Endodermal cell (in vitro differentiated cells): ENCODE measurements around the gene OBSCN. TPM values are rescaled to one million over a fixed set of nuclear protein-coding genes. Genes with fewer than 3 reads are reported as not detected.

ENCODE experiments used
- DNase-seq: peaks from one replicate; pipeline ENCODE4 v3.0.0-alpha.2; 2017
- H3K27ac ChIP-seq: 2 replicates; pipeline ENCODE4 v1.5.1; 2013; ENCODE audit warnings: mild to moderate bottlenecking, low read depth, low read length, moderate library complexity
- H3K27me3 ChIP-seq: 2 replicates; pipeline ENCODE4 v1.6.1; 2013; ENCODE audit warnings: mild to moderate bottlenecking, low read length, moderate library complexity; ENCODE audit not compliant: insufficient read depth, control insufficient read depth, poor library complexity, severe bottlenecking
- H3K36me3 ChIP-seq: 2 replicates; pipeline ENCODE4 v1.7.0; 2013; ENCODE audit warnings: mild to moderate bottlenecking, low read length, moderate library complexity; ENCODE audit not compliant: control insufficient read depth, insufficient read depth
- H3K4me1 ChIP-seq: one replicate; pipeline ENCODE4 v1.7.0; 2013; ENCODE audit warnings: low read length; ENCODE audit not compliant: control insufficient read depth, insufficient read depth
- H3K4me3 ChIP-seq: 2 replicates; pipeline ENCODE4 v1.5.1; 2013; ENCODE audit warnings: mild to moderate bottlenecking, low read length, moderate library complexity
- H3K9ac ChIP-seq: 2 replicates; pipeline ENCODE4 v1.6.1; 2013; ENCODE audit warnings: mild to moderate bottlenecking, low read length, moderate library complexity; ENCODE audit not compliant: poor library complexity, severe bottlenecking; ENCODE audit errors: extremely low read depth
- H3K9me3 ChIP-seq: 2 replicates; pipeline ENCODE4 v1.6.1; 2013; ENCODE audit warnings: mild to moderate bottlenecking, low read length, moderate library complexity; ENCODE audit not compliant: control insufficient read depth
- H3K27ac Mint-ChIP-seq: 2 replicates; pipeline ENCODE4 v1.8.0; 2020; ENCODE audit warnings: mixed read lengths
- H3K27me3 Mint-ChIP-seq: 2 replicates; pipeline ENCODE4 v1.8.0; 2021; ENCODE audit warnings: mild to moderate bottlenecking, mixed read lengths; ENCODE audit not compliant: insufficient read depth
- H3K36me3 Mint-ChIP-seq: 2 replicates; pipeline ENCODE4 v1.8.0; 2020; ENCODE audit warnings: low read depth, mixed read lengths
- H3K4me1 Mint-ChIP-seq: 2 replicates; pipeline ENCODE4 v1.8.0; 2020; ENCODE audit warnings: mixed read lengths
- H3K4me3 Mint-ChIP-seq: 2 replicates; pipeline ENCODE4 v1.8.0; 2020; ENCODE audit warnings: mild to moderate bottlenecking, moderate library complexity, mixed read lengths
- H3K9me3 Mint-ChIP-seq: 2 replicates; pipeline ENCODE4 v1.8.0; 2020; ENCODE audit warnings: mild to moderate bottlenecking, mixed read lengths
- CTCF ChIP-seq: fragments of 200-600 bp; sonication (generic); conservative IDR thresholded peaks from 2 replicates; pipeline ENCODE4 v1.5.0; 2021; ENCODE audit warnings: antibody characterized with exemption, mild to moderate bottlenecking
- WGBS, 2 experiments: methylation state at CpG; one replicate each; pipeline versions ENCODE4 v1.1.5 to v1.1.7; 2013; ENCODE audit warnings: missing lambda C conversion rate in 2 of 2, mixed read lengths in 1 of 2; ENCODE audit not compliant: insufficient coverage in 1 of 2, insufficient read length in 1 of 2; 5-methylcytosine and 5-hydroxymethylcytosine counted together
- total RNA-seq, 2 donors: library from RNA; stranded (reverse); fragmentation: NEBNext Ultra II Directional in 1 of 2; extraction: Animal tissue kit (Norgen Biotek cat#: 25700) in 1 of 2; gene quantifications; 2 replicates in 1 of 2; 3 replicates in 1 of 2; pipeline ENCODE4 v1.2.1, GENCODE V29; 2021

OBSCN gene
- total RNA-seq, 2 donors from 2014 or later, result 53.7 to 68.9 TPM

- H3K4me1 ChIP-seq, result peaks cover 11% of the 10 kb centered on the region
- peaks cover 1% of the 10 kb centered on the region for H3K27me3 ChIP-seq
- no peak for DNase-seq
- H3K9ac ChIP-seq, result peak overlapping the region; percentile 45
- no peaks in the 10 kb centered on the region for H3K9me3 ChIP-seq
- H3K36me3 ChIP-seq, result peaks cover 15% of the 10 kb centered on the region
- TF ChIP-seq CTCF, result no peak
- no peak overlapping the region for H3K27ac ChIP-seq
- peak overlapping the region; percentile 74 for H3K4me3 ChIP-seq
- peaks cover 18% of the 10 kb centered on the region for H3K36me3 Mint-ChIP-seq
- H3K27me3 Mint-ChIP-seq, result peaks cover 58% of the 10 kb centered on the region
- 30 to 35% methylated on average over 22 to 23 of the region's 23 CpGs for WGBS, 2 experiments
- H3K9me3 Mint-ChIP-seq, result peaks cover 8% of the 10 kb centered on the region
- peak overlapping the region; percentile 30 for H3K27ac Mint-ChIP-seq
- H3K4me1 Mint-ChIP-seq, result peaks cover 37% of the 10 kb centered on the region
- peak overlapping the region; percentile 72 for H3K4me3 Mint-ChIP-seq
These were observed 208.0 kb downstream of the OBSCN start for GRCh38 chr1:228415853-228416216.

DNA sequence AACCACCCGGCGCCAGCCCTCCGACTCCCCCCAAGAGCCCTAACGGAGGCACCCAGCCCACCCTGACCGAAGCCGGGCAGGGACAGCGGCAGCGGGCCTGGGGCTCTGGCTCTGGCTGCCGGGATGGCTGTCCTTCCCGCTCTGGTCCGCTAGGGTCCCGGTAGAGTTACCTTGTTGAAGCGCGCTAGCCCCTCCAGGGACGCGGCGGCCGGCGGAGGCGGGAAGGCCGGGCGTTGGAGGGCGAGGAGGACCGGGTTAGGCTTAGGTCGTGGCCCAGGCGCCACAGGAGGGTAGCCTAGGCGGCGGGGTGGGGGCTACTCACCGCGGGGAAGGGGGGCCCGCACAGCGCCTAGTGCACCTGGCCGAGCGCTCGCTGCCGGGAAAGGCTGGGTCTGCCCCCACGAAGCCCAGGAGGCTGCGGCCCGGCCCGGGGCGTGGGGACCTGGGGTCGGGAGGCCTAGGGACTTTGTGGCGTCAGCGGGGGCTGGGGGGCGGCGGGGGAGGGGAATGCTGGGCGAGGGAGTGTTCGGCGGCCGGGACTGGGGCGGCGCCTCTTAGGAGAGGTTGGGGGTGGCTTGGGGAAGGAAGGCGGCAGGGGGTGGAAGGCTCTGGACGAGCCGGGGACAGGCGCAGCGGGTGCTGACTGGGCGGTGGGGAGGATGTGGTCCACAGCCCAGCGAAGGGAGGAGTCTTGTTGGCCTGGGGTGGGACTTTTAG, 208.5 kb downstream of the OBSCN start, which contains the start of gene TRIM17:
Gene TRIM17 (minus strand): TSS at position 645 of the 717 bp plus-strand sequence. CDS start 1,789 bp downstream, outside the sequence.
- H3K27ac Mint-ChIP-seq, result peak within 1 kb of the TSS; percentile 30

GRCh38 chr1:228417061-228417460, 209.2 kb downstream of the OBSCN start:
- Mint-ChIP-seq H3K36me3 (peaks cover 15% of the 10 kb centered on the region), H3K27ac (no peak overlapping the region), H3K9me3 (peaks cover 18% of the 10 kb centered on the region), H3K27me3 (peaks cover 70% of the 10 kb centered on the region), H3K4me3 (peak overlapping the region; percentile 72), H3K4me1 (peaks cover 37% of the 10 kb centered on the region)
- Histone ChIP-seq H3K27me3 (peaks cover 14% of the 10 kb centered on the region), H3K4me3 (no peak overlapping the region), H3K9me3 (no peaks in the 10 kb centered on the region), H3K27ac (no peak overlapping the region), H3K36me3 (peaks cover 3% of the 10 kb centered on the region), H3K4me1 (peaks cover 11% of the 10 kb centered on the region), H3K9ac (no peak overlapping the region)
- WGBS, 2 experiments, result 69 to 94% methylated on average over 5 to 12 of the region's 12 CpGs
- no peak for TF ChIP-seq CTCF
- DNase-seq, result peak; percentile 61

More for the DNA sequence above, 208.5 kb downstream of the OBSCN start, which contains the start of gene TRIM17:
- H3K27ac ChIP-seq, result no peak within 1 kb of the TSS
- peak; percentile 76 for TF ChIP-seq CTCF
- peak within 1 kb of the TSS; percentile 45 for H3K9ac ChIP-seq
- Mint-ChIP-seq H3K4me1 (peaks cover 37% of the 10 kb centered on the region), H3K9me3 (peaks cover 13% of the 10 kb centered on the region), H3K36me3 (peaks cover 16% of the 10 kb centered on the region), H3K4me3 (peak within 1 kb of the TSS; percentile 72), H3K27me3 (peaks cover 63% of the 10 kb centered on the region)
- peak; percentile 94 for DNase-seq
- 0 to 2% methylated on average over 6 to 59 of the region's 59 CpGs for WGBS, 2 experiments
- peaks cover 11% of the 10 kb centered on the region for H3K4me1 ChIP-seq
- H3K36me3 ChIP-seq, result peaks cover 10% of the 10 kb centered on the region
- H3K9me3 ChIP-seq, result no peaks in the 10 kb centered on the region
- H3K27me3 ChIP-seq, result peaks cover 7% of the 10 kb centered on the region
- peak within 1 kb of the TSS; percentile 74 for H3K4me3 ChIP-seq
